H9 (cell line): ENCODE measurements around the gene EIF4H. TPM values are rescaled to one million over a fixed set of nuclear protein-coding genes. Genes with fewer than 3 reads are reported as not detected.

Source experiments
- DNase-seq: peaks from one replicate; pipeline ENCODE4 v3.0.0-alpha.2; 2017
- H2AFZ ChIP-seq: one replicate; pipeline ENCODE4 v1.6.1; 2013; ENCODE audit warnings: mild to moderate bottlenecking, low read length, control low read depth, moderate library complexity
- H2AK5ac ChIP-seq: 2 replicates; pipeline ENCODE4 v1.6.1; 2013; ENCODE audit warnings: low read length, control low read depth, mixed read lengths; ENCODE audit not compliant: insufficient read length
- H2BK120ac ChIP-seq: one replicate; pipeline ENCODE4 v1.6.1; 2013; ENCODE audit warnings: low read depth, mild to moderate bottlenecking, low read length, control low read depth, inconsistent platforms; ENCODE audit not compliant: poor library complexity, severe bottlenecking
- H2BK12ac ChIP-seq: 2 replicates; pipeline ENCODE4 v1.6.1; 2013; ENCODE audit warnings: low read length, control low read depth, mixed read lengths, low read depth; ENCODE audit not compliant: insufficient read length
- H2BK15ac ChIP-seq: 2 replicates; pipeline ENCODE4 v1.6.1; 2013; ENCODE audit warnings: low read depth, low read length, control low read depth
- H2BK20ac ChIP-seq: one replicate; pipeline ENCODE4 v1.6.1; 2013; ENCODE audit warnings: low read depth, mild to moderate bottlenecking, low read length, control low read depth, inconsistent platforms; ENCODE audit not compliant: poor library complexity, severe bottlenecking
- H2BK5ac ChIP-seq: 2 replicates; pipeline ENCODE4 v1.6.1; 2013; ENCODE audit warnings: low read length, control low read depth, mixed read lengths; ENCODE audit not compliant: insufficient read length
- H3K14ac ChIP-seq: 2 replicates; pipeline ENCODE4 v1.6.1; 2013; ENCODE audit warnings: low read length, control low read depth; ENCODE audit not compliant: insufficient read depth
- H3K18ac ChIP-seq: 2 replicates; pipeline ENCODE4 v1.6.1; 2013; ENCODE audit warnings: low read depth, mild to moderate bottlenecking, mixed read lengths, low read length, control low read depth; ENCODE audit not compliant: insufficient read length
- H3K23ac ChIP-seq: 2 replicates; pipeline ENCODE4 v1.6.1; 2013; ENCODE audit warnings: low read length, control low read depth, mixed read lengths, low read depth; ENCODE audit not compliant: insufficient read length
- H3K23me2 ChIP-seq: 2 replicates; pipeline ENCODE4 v1.6.1; 2013; ENCODE audit warnings: low read depth, mild to moderate bottlenecking, mixed read lengths, low read length, control low read depth; ENCODE audit not compliant: insufficient read length, poor library complexity, severe bottlenecking
- H3K27ac ChIP-seq: 2 replicates; pipeline ENCODE4 v1.5.1; 2013; ENCODE audit warnings: low read length, control low read depth, mixed read lengths, low read depth; ENCODE audit not compliant: insufficient read length
- H3K27me3 ChIP-seq: 2 replicates; pipeline ENCODE4 v1.6.1; 2013; ENCODE audit warnings: low read length, control low read depth, inconsistent platforms; ENCODE audit not compliant: insufficient read depth
- H3K4ac ChIP-seq: 2 replicates; pipeline ENCODE4 v1.6.1; 2013; ENCODE audit warnings: low read depth, mild to moderate bottlenecking, control low read depth, inconsistent platforms, low read length, moderate library complexity
- H3K4me1 ChIP-seq: 2 replicates; pipeline ENCODE4 v1.6.1; 2013; ENCODE audit warnings: low read length, control low read depth, inconsistent platforms; ENCODE audit not compliant: insufficient read depth
- H3K4me2 ChIP-seq: 2 replicates; pipeline ENCODE4 v1.6.1; 2013; ENCODE audit warnings: low read length, control low read depth, mixed read lengths; ENCODE audit not compliant: insufficient read length, insufficient read depth
- H3K56ac ChIP-seq: 2 replicates; pipeline ENCODE4 v1.6.1; 2013; ENCODE audit warnings: low read depth, mild to moderate bottlenecking, mixed read lengths, low read length, control low read depth; ENCODE audit not compliant: insufficient read length
- H3K79me1 ChIP-seq: 2 replicates; pipeline ENCODE4 v1.6.1; 2013; ENCODE audit warnings: low read depth, mild to moderate bottlenecking, moderate library complexity, low read length, control low read depth, inconsistent platforms; ENCODE audit not compliant: insufficient read depth, poor library complexity, severe bottlenecking
- H3K79me2 ChIP-seq: 2 replicates; pipeline ENCODE4 v1.6.1; 2013; ENCODE audit warnings: low read length, control low read depth, inconsistent platforms; ENCODE audit not compliant: insufficient read depth
- H3K9ac ChIP-seq: 2 replicates; pipeline ENCODE4 v1.6.1; 2013; ENCODE audit warnings: low read length, control low read depth, mixed read lengths; ENCODE audit not compliant: insufficient read length; ENCODE audit errors: extremely low read depth
- H3K9me3 ChIP-seq: one replicate; pipeline ENCODE4 v1.6.1; 2013; ENCODE audit warnings: low read depth, low read length, inconsistent platforms; ENCODE audit not compliant: control insufficient read depth
- H3T11ph ChIP-seq: one replicate; pipeline ENCODE4 v1.6.1; 2013; ENCODE audit warnings: mild to moderate bottlenecking, low read length, control low read depth, inconsistent platforms
- H4K20me1 ChIP-seq: one replicate; pipeline ENCODE4 v1.6.1; 2013; ENCODE audit not compliant: control insufficient read depth, insufficient read length, insufficient read depth
- H4K5ac ChIP-seq: 2 replicates; pipeline ENCODE4 v1.6.1; 2013; ENCODE audit warnings: low read depth, mild to moderate bottlenecking, mixed read lengths, low read length, control low read depth; ENCODE audit not compliant: insufficient read length
- H4K8ac ChIP-seq: replicated peaks from 2 replicates; pipeline ENCODE4 v1.6.1; 2013; ENCODE audit warnings: low read length, control low read depth, mixed read lengths, low read depth; ENCODE audit not compliant: insufficient read length
- H4K91ac ChIP-seq: 2 replicates; pipeline ENCODE4 v1.6.1; 2013; ENCODE audit warnings: low read depth, mild to moderate bottlenecking, moderate library complexity, mixed read lengths, low read length, control low read depth; ENCODE audit not compliant: insufficient read length
- H3K27ac Mint-ChIP-seq, 3 experiments: 2 replicates in 2 of 3; 3 replicates in 1 of 3; pipeline ENCODE4 v1.8.0; 2020 to 2021; ENCODE audit warnings: mixed read lengths in 3 of 3, mild to moderate bottlenecking in 1 of 3, moderate library complexity in 1 of 3
- H3K27me3 Mint-ChIP-seq: 2 replicates; pipeline ENCODE4 v1.8.0; 2021; ENCODE audit warnings: low read depth, mild to moderate bottlenecking, moderate library complexity, mixed read lengths
- H3K36me3 Mint-ChIP-seq, 3 experiments: 2 replicates in 2 of 3; 3 replicates in 1 of 3; pipeline ENCODE4 v1.8.0; 2020 to 2021; ENCODE audit warnings: low read depth in 3 of 3, mixed read lengths in 3 of 3; ENCODE audit not compliant: insufficient read depth in 1 of 3
- H3K4me1 Mint-ChIP-seq, 2 experiments: 2 replicates each; pipeline ENCODE4 v1.8.0; 2020; ENCODE audit warnings: mixed read lengths in 2 of 2
- H3K4me3 Mint-ChIP-seq, 2 experiments: 2 replicates in 1 of 2; 3 replicates in 1 of 2; pipeline ENCODE4 v1.8.0; 2020 to 2021; ENCODE audit warnings: mild to moderate bottlenecking in 2 of 2, mixed read lengths in 2 of 2, moderate library complexity in 1 of 2
- H3K9me3 Mint-ChIP-seq, 2 experiments: 2 replicates in 1 of 2; 3 replicates in 1 of 2; pipeline ENCODE4 v1.8.0; 2020; ENCODE audit warnings: mild to moderate bottlenecking in 2 of 2, mixed read lengths in 2 of 2, moderate library complexity in 1 of 2
- CTCF ChIP-seq: fragments of 200-600 bp; sonication (generic); conservative IDR thresholded peaks from 3 replicates; pipeline ENCODE4 v1.8.0; 2021; ENCODE audit warnings: antibody characterized with exemption, mild to moderate bottlenecking
- WGBS: extraction: QIAGEN DNeasy Blood & Tissue Kit; methylation state at CpG from one replicate; pipeline ENCODE4 v1.1.7; 2013; ENCODE audit warnings: missing lambda C conversion rate, low lambda C conversion rate, mixed read lengths; ENCODE audit not compliant: insufficient read length; ENCODE audit errors: extremely low coverage; 5-methylcytosine and 5-hydroxymethylcytosine counted together
- total RNA-seq: library from RNA; stranded (reverse); gene quantifications from 2 replicates; pipeline ENCODE4 v1.2.1, GENCODE V29; 2021

Gene EIF4H
- total RNA-seq, 1 experiment from 2014 or later: 363 TPM

GRCh38 chr7:74173074-74173473, 1.1 kb upstream of the EIF4H start:
- Histone ChIP-seq H3K23ac (no peak overlapping the region), H3K9me3 (no peaks in the 10 kb centered on the region), H3K23me2 (peaks cover 11% of the 10 kb centered on the region), H3K27me3 (no peaks in the 10 kb centered on the region), H3K4me2 (peak overlapping the region; percentile 80), H3K27ac (peak overlapping the region; percentile 49), H2BK15ac (no peak overlapping the region), H3K9ac (peak overlapping the region; percentile 66), H2AFZ (no peak overlapping the region), H3T11ph (no peak overlapping the region), H4K91ac (no peak overlapping the region), H3K56ac (no peak overlapping the region), H4K5ac (no peak overlapping the region), H3K18ac (peak overlapping the region; percentile 79), H2AK5ac (no peak overlapping the region), H4K20me1 (no peaks in the 10 kb centered on the region), H3K79me2 (peaks cover 34% of the 10 kb centered on the region), H3K14ac (peak overlapping the region; percentile 60; the same call in 1 of the 2 replicates), H3K4me1 (no peaks in the 10 kb centered on the region; the same call in 1 of the 2 replicates), H2BK12ac (no peak overlapping the region), H4K8ac (no peak overlapping the region), H2BK5ac (no peak overlapping the region), H2BK120ac (no peak overlapping the region), H2BK20ac (no peak overlapping the region), H3K4ac (no peak overlapping the region), H3K79me1 (no peaks in the 10 kb centered on the region)
- DNase-seq: peak; percentile 40
- no peak for TF ChIP-seq CTCF
- Mint-ChIP-seq H3K9me3 (no peaks in the 10 kb centered on the region), H3K4me1 (peaks cover 32 to 35% of the 10 kb centered on the region in 2 experiments), H3K4me3 (peak overlapping the region; percentile 79 to 84), H3K36me3 (peaks cover 15 to 20% (median 20%) of the 10 kb centered on the region in 3 experiments), H3K27me3 (no peaks in the 10 kb centered on the region), H3K27ac (peak overlapping the region; percentile 79 to 95 (median 88); a peak in 5 of 7 replicates)
- WGBS: no CpG with 5 or more reads among the region's 14 CpGs
